HG02763 (cell line): ENCODE results near the gene PSMB4.
"Not testable (repeated sequence)": the region's sequence is repeated elsewhere in the genome, so short reads cannot be mapped to it uniquely, and the experiment has no call there.

ENCODE experiments used
- ATAC-seq: cut with Tn5 transposase; IDR thresholded peaks from one replicate; pipeline ENCODE4 v1.9.1; 2021; ENCODE audit warnings: mild to moderate bottlenecking, moderate library complexity; ENCODE audit not compliant: unreplicated experiment

The PSMB4 gene

GRCh38 chr1:151399324-151400171 is at the start of gene PSMB4:
PSMB4 (plus strand) TSS chr1:151399573; CDS start chr1:151399588, 15 bp downstream.
- peak; percentile 80 for ATAC-seq

- ATAC-seq: not testable (repeated sequence)
These were observed 49.0 kb upstream of the PSMB4 start for GRCh38 chr1:151350323-151350722.

GRCh38 chr1:151352021-151352718 is 47.2 kb upstream of the PSMB4 start:
- no peak for ATAC-seq

GRCh38 chr1:151356696-151357095 is 42.7 kb upstream of the PSMB4 start:
- ATAC-seq: no peak

- ATAC-seq: no peak
These were observed 37.5 kb upstream of the PSMB4 start for GRCh38 chr1:151361883-151362282.

GRCh38 chr1:151362308-151363155 is 36.8 kb upstream of the PSMB4 start:
- ATAC-seq: no peak

- ATAC-seq: no peak
These were observed 34.4 kb upstream of the PSMB4 start for GRCh38 chr1:151364996-151365395.

- no peak for ATAC-seq
These were observed 31.5 kb upstream of the PSMB4 start for GRCh38 chr1:151367658-151368392.

GRCh38 chr1:151368393-151369301 is 30.7 kb upstream of the PSMB4 start:
- ATAC-seq: no peak

GRCh38 chr1:151369302-151369610 is 30.1 kb upstream of the PSMB4 start:
- ATAC-seq: no peak

- no peak for ATAC-seq
These were observed 29.7 kb upstream of the PSMB4 start for GRCh38 chr1:151369621-151370048.

GRCh38 chr1:151370211-151370911 is 29.0 kb upstream of the PSMB4 start:
- no peak for ATAC-seq

- ATAC-seq: no peak
These were observed 27.9 kb upstream of the PSMB4 start for GRCh38 chr1:151371370-151372057.

GRCh38 chr1:151372058-151372934 is 27.1 kb upstream of the PSMB4 start, which contains the start of gene SELENBP1:
SELENBP1 (minus strand) TSS chr1:151372705; CDS start chr1:151372641, 64 bp downstream.
- ATAC-seq: no peak

GRCh38 chr1:151373196-151373595 is 26.2 kb upstream of the PSMB4 start:
- no peak for ATAC-seq

- no peak for ATAC-seq
These were observed 22.1 kb upstream of the PSMB4 start for GRCh38 chr1:151377150-151377884.

GRCh38 chr1:151384584-151384983 is 14.8 kb upstream of the PSMB4 start:
- no peak for ATAC-seq
